Ishikawa (cell line): ENCODE results near the gene CBX1.

Experiments used
- EP300 ChIP-seq: IDR thresholded peaks from 2 replicates; pipeline ENCODE4 v1.6.1; 2012; ENCODE audit warnings: borderline replicate concordance
- FOXM1 ChIP-seq: IDR thresholded peaks from 2 replicates; pipeline ENCODE4 v1.6.1; 2012; ENCODE audit warnings: low read depth, borderline replicate concordance
- MAX ChIP-seq: IDR thresholded peaks from 2 replicates; pipeline ENCODE4 v1.6.1; 2012
- RAD21 ChIP-seq: IDR thresholded peaks from 2 replicates; pipeline ENCODE4 v1.6.1; 2012; ENCODE audit warnings: low read depth
- REST ChIP-seq: IDR thresholded peaks from 2 replicates; pipeline ENCODE4 v1.6.1; 2012; ENCODE audit warnings: low read depth, mild to moderate bottlenecking
- TAF1 ChIP-seq: IDR thresholded peaks from 2 replicates; pipeline ENCODE4 v1.6.1; 2012; ENCODE audit warnings: low read depth, mild to moderate bottlenecking
- TCF12 ChIP-seq: IDR thresholded peaks from 2 replicates; pipeline ENCODE4 v1.6.1; 2012; ENCODE audit warnings: low read depth
- YY1 ChIP-seq: IDR thresholded peaks from 2 replicates; pipeline ENCODE4 v1.6.1; 2012; ENCODE audit warnings: low read depth

GRCh38 chr17:48054238-48055185 is 46.8 kb downstream of the CBX1 start:
- TF ChIP-seq REST (no peak), EP300 (no peak), FOXM1 (no peak), RAD21 (no peak), TAF1 (no peak), MAX (no peak), TCF12 (no peak), YY1 (no peak)
